Neuron (in vitro differentiated cells): ENCODE results near the gene ALPG.
"Not testable (repeated sequence)": the region's sequence is repeated elsewhere in the genome, so short reads cannot be mapped to it uniquely, and the experiment has no call there.

Experiments used
- H2AFZ ChIP-seq: one replicate; pipeline ENCODE4 v1.6.1; 2013; ENCODE audit warnings: low read depth, mild to moderate bottlenecking, inconsistent platforms, low read length, moderate library complexity
- H3K27me3 ChIP-seq: one replicate; pipeline ENCODE4 v1.6.1; 2013; ENCODE audit warnings: low read length; ENCODE audit not compliant: insufficient read depth
- H3K36me3 ChIP-seq: one replicate; pipeline ENCODE4 v1.6.1; 2013; ENCODE audit warnings: low read length; ENCODE audit not compliant: insufficient read depth
- H3K4me1 ChIP-seq: one replicate; pipeline ENCODE4 v1.6.1; 2013; ENCODE audit warnings: low read length; ENCODE audit not compliant: insufficient read depth
- H3K4me3 ChIP-seq: 2 replicates; pipeline ENCODE4 v1.5.1; 2013; ENCODE audit warnings: mild to moderate bottlenecking, low read length, moderate library complexity
- H3K9me3 ChIP-seq: one replicate; pipeline ENCODE4 v1.6.1; 2013; ENCODE audit warnings: low read length

The ALPG gene

GRCh38 chr2:232406556-232407310 lies at the start of gene ALPG:
ALPG (plus strand) TSS chr2:232406844; CDS start chr2:232406895, 51 bp downstream.
- no peaks in the 10 kb centered on the region for H3K9me3 ChIP-seq
- H3K4me1 ChIP-seq: no peaks in the 10 kb centered on the region
- H2AFZ ChIP-seq: no peak within 1 kb of the TSS
- no peaks in the 10 kb centered on the region for H3K36me3 ChIP-seq
- H3K4me3 ChIP-seq: no peak within 1 kb of the TSS
- no peaks in the 10 kb centered on the region for H3K27me3 ChIP-seq

GRCh38 chr2:232361646-232362045 lies 45.0 kb upstream of the ALPG start:
- Histone ChIP-seq H3K4me3 (no peak overlapping the region), H3K9me3 (no peaks in the 10 kb centered on the region), H3K36me3 (no peaks in the 10 kb centered on the region), H3K27me3 (peaks cover 4% of the 10 kb centered on the region), H2AFZ (no peak overlapping the region), H3K4me1 (no peaks in the 10 kb centered on the region)

GRCh38 chr2:232362174-232362900 lies 44.3 kb upstream of the ALPG start:
- Histone ChIP-seq H3K36me3 (no peaks in the 10 kb centered on the region), H2AFZ (no peak overlapping the region), H3K27me3 (peaks cover 4% of the 10 kb centered on the region), H3K4me1 (no peaks in the 10 kb centered on the region), H3K9me3 (no peaks in the 10 kb centered on the region), H3K4me3 (no peak overlapping the region)

GRCh38 chr2:232363064-232363783 lies 43.4 kb upstream of the ALPG start:
- not testable (repeated sequence) for H2AFZ ChIP-seq, H3K9me3 ChIP-seq, H3K36me3 ChIP-seq

GRCh38 chr2:232363784-232364615 lies 42.6 kb upstream of the ALPG start:
- H2AFZ ChIP-seq: no peak overlapping the region
- H3K27me3 ChIP-seq: peaks cover 4% of the 10 kb centered on the region
- H3K9me3 ChIP-seq: no peaks in the 10 kb centered on the region
- peaks cover 6% of the 10 kb centered on the region for H3K4me1 ChIP-seq
- no peak overlapping the region for H3K4me3 ChIP-seq
- H3K36me3 ChIP-seq: no peaks in the 10 kb centered on the region

More at GRCh38 chr2:232363064-232363783, 43.4 kb upstream of the ALPG start:
- H3K4me3 ChIP-seq, H3K27me3 ChIP-seq, H3K4me1 ChIP-seq: not testable (repeated sequence)

- peaks cover 16% of the 10 kb centered on the region for H3K4me1 ChIP-seq
- H2AFZ ChIP-seq, H3K36me3 ChIP-seq, H3K4me3 ChIP-seq, H3K9me3 ChIP-seq, H3K27me3 ChIP-seq: not testable (repeated sequence)
These were observed 41.6 kb upstream of the ALPG start for GRCh38 chr2:232364806-232365594.

GRCh38 chr2:232365621-232366321 lies 40.9 kb upstream of the ALPG start:
- peaks cover 4% of the 10 kb centered on the region for H3K27me3 ChIP-seq
- peaks cover 16% of the 10 kb centered on the region for H3K4me1 ChIP-seq
- no peaks in the 10 kb centered on the region for H3K9me3 ChIP-seq
- H3K36me3 ChIP-seq: no peaks in the 10 kb centered on the region
- no peak overlapping the region for H3K4me3 ChIP-seq
- H2AFZ ChIP-seq: no peak overlapping the region

- H3K27me3 ChIP-seq, H3K36me3 ChIP-seq, H3K4me3 ChIP-seq, H3K9me3 ChIP-seq, H2AFZ ChIP-seq: not testable (repeated sequence)
- peaks cover 16% of the 10 kb centered on the region for H3K4me1 ChIP-seq
These were observed 40.2 kb upstream of the ALPG start for GRCh38 chr2:232366461-232366860.

GRCh38 chr2:232367016-232367415 lies 39.6 kb upstream of the ALPG start:
- Histone ChIP-seq H3K27me3 (peaks cover 4% of the 10 kb centered on the region), H3K36me3 (no peaks in the 10 kb centered on the region), H3K4me3 (no peak overlapping the region), H3K9me3 (no peaks in the 10 kb centered on the region), H2AFZ (no peak overlapping the region), H3K4me1 (peaks cover 16% of the 10 kb centered on the region)

- Histone ChIP-seq H3K27me3 (peaks cover 4% of the 10 kb centered on the region), H3K36me3 (no peaks in the 10 kb centered on the region), H3K4me1 (peaks cover 16% of the 10 kb centered on the region), H3K4me3 (no peak overlapping the region), H3K9me3 (no peaks in the 10 kb centered on the region), H2AFZ (no peak overlapping the region)
These were observed 38.9 kb upstream of the ALPG start for GRCh38 chr2:232367591-232368233.

GRCh38 chr2:232368311-232368731 lies 38.3 kb upstream of the ALPG start:
- Histone ChIP-seq H3K27me3 (peaks cover 4% of the 10 kb centered on the region), H3K36me3 (no peaks in the 10 kb centered on the region), H3K4me3 (no peak overlapping the region), H3K4me1 (peaks cover 16% of the 10 kb centered on the region), H2AFZ (no peak overlapping the region), H3K9me3 (no peaks in the 10 kb centered on the region)
